ENCODE data around the gene DAPK2.

GRCh38 chr15:64016257-64016656, 30.0 kb downstream of the DAPK2 start:
- TF ChIP-seq POLR2A (IDR thresholded peaks at IDR 0.05; ENCODE audit: extremely low read depth, insufficient read length) (no peak), CTCF (IDR thresholded peaks at IDR 0.05; ENCODE audit: low read depth, low read length) (no peak)
